ENCODE measurements around the gene NCOA1. TPM values are rescaled to one million over a fixed set of nuclear protein-coding genes. Genes with fewer than 3 reads are reported as not detected.
"Not testable (repeated sequence)": the region's sequence is repeated elsewhere in the genome, so short reads cannot be mapped to it uniquely, and the experiment has no call there.

NCOA1 gene
- total RNA-seq, 1 experiment from 2014 or later, result 14.4 TPM

DNA sequence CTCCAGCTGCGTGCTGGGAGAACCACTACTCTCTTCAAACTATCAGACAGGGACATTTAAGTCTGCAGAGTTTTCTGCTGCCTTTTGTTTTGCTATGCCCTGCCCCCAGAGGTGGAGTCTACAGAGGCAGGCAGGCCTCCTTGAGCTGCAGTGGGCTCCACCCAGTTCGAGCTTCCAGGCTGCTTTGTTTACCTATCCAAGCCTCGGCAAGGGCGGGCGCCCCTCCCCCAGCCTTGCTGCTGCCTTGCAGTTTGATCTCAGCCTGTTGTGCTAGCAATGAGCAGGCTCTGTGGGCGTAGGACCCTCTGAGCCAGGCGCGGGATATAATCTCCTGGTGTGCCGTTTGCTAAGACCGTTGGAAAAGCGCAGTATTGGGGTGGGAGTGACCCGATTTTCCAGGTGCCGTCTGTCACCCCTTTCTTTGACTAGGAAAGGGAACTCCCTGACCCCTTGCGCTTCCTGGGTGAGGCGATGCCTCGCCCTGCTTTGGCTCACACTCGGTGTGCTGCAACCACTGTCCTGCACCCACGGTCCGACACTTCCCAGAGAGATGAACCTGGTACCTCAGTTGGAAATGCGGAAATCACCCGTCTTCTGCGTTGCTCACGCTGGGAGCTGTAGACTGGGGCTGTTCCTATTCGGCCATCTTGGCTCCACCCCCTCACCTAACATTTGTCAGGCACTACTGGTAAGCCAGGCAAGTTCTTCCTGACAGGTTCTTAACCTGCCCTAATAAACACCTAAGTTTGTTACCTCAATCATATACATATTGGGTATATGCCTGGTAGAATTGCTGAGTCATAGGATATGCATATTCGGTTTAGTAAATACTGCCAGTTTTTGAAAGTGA, 315.0 kb downstream of the NCOA1 start:
- in situ Hi-C loops (cut with HindIII; ENCODE audit: low pct_unique_long_range_greater_than_20kb, low sequenced_read_pairs); DNase-seq (ENCODE audit: low read depth, low spot score): not testable (repeated sequence)

DNA sequence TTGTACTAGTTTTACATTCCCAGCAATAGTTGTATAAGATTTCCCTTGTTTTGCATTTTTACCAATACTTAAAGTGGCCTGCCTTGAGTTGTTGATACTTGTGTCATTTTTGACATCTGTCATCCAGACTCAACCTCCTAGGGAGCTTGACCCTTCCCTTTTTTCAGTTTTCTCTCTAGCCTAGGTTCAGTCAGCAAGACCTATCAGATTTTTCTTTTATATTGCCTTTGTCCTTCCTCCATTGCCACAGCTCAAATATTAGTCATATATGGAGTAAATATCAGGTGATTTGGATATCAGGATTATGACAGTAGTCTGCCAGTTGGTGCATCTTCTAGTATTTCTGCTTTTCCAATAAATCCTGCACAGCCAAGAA, 315.6 kb downstream of the NCOA1 start:
- DNase-seq (ENCODE audit: low read depth, low spot score), result no peak
- in situ Hi-C loops (cut with HindIII; ENCODE audit: low pct_unique_long_range_greater_than_20kb, low sequenced_read_pairs), result no loop called here

DNA sequence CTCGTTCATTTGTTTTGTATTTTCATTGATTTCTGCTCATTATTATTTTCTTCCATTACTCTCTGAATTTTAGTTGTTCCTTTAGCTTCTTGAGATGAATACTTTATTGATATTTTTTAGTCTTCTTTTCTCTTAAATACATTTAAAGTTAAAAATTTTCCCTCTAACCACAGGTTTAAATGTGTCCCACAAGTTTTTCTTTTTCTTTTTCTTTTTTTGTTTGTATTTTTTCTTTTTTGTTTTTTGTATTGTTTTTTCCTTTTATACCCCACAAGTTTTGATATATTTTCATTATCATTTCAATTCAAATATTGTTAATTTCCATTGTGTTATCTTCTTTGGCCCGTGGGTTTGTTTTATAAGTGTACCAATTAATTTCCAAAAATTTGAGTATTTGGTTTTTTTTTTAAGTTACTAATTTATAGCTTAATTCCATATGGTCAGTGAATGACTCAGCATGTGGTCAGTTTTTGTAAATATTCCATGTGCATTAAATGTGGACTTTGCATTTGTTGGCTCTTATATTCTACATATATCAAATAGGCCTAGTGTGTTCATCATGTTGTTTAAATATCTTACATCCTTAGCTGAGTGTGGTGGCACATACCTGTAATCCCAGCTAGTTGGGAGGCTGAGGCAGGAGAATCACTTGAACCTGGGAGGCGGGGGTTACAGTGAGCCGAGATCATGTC, 318.4 kb downstream of the NCOA1 start:
- in situ Hi-C loops (cut with HindIII; ENCODE audit: low pct_unique_long_range_greater_than_20kb, low sequenced_read_pairs), result no loop called here
- DNase-seq (ENCODE audit: low read depth, low spot score), result no peak

DNA sequence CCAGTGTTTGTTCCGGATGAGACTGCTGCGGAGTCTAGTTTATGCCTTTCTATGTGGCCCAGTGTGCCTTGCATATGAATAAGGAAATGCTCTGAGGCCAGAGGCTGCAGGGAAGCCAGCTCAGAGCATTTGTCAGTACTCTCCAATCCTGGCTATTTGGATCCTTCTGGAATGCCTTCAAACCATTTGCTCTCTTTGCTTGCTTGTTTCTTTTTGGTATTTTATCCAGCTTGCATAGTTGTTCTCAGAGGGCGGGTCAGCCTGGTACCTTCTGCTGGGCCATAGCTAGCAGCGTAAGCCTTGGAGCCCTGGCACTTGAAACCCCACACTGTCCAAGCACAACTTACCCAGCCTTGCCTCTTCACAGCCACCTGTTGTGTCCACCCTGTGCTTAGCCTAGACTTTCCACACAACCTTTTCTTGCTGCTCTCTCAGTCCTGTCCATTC, 322.7 kb downstream of the NCOA1 start:
- in situ Hi-C loops (cut with HindIII; ENCODE audit: low pct_unique_long_range_greater_than_20kb, low sequenced_read_pairs), result no loop called here
- DNase-seq (ENCODE audit: low read depth, low spot score), result no peak

DNA sequence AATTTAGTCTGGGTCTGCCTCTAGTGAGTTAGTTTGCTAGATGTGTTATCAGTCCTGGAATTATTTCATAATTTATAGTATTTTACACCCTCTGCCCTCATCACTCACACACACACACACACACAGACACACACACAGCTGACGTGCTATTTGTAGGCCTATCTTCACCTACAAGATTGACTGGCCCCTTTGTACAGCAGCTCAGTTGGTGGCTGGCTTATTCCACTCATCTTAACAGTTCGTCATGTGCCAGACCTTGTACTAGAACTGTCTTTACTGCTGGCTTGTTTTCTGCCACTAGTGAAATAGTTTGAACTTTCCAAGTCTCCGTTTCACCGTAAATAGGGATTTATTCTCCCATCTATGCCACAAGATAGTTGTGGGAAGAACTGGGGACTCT, 323.5 kb downstream of the NCOA1 start:
- in situ Hi-C loops (cut with HindIII; ENCODE audit: low pct_unique_long_range_greater_than_20kb, low sequenced_read_pairs), result no loop called here
- no peak for DNase-seq (ENCODE audit: low read depth, low spot score)

DNA sequence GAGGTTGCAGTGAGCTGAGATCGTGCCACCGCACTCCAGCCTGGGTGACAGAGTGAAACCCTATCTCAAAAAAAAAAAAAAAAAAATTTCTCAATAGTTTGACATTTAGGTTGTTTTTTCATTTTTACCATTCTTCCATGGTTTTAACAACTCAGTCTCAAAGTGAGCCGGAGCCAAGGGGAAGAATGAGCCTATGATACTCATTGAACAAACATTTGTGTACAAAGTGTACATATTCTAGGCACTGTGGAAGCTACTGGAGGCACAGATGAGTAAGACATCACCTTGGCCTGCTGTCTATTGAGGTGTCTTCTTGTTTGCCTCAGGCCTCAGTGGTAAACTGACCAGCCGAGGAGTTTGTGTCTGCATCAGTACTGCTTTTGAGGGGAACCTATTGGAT, 324.1 kb downstream of the NCOA1 start:
- in situ Hi-C loops (cut with HindIII; ENCODE audit: low pct_unique_long_range_greater_than_20kb, low sequenced_read_pairs), result no loop called here
- no peak for DNase-seq (ENCODE audit: low read depth, low spot score)

DNA sequence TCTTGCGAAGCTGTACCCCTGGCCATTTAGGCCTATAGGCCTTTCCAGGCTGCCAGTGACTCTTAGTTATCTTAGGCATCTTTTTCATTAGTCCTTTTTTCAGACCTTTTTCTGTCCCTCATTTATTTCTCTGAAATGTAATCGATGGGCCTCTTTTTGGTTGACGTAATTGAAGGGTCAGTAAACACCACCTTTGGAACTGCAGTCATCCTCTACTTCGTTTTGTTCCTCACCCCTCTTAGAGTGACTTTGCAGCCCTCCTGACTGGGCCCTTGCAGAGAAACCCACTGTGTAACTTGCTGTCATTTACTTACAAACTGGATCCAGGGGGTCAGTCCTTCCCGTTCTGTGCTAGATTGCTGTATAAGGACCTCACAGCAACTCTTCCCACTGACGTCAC, 325.4 kb downstream of the NCOA1 start:
- in situ Hi-C loops (cut with HindIII; ENCODE audit: low pct_unique_long_range_greater_than_20kb, low sequenced_read_pairs), result no loop called here
- no peak for DNase-seq (ENCODE audit: low read depth, low spot score)

DNA sequence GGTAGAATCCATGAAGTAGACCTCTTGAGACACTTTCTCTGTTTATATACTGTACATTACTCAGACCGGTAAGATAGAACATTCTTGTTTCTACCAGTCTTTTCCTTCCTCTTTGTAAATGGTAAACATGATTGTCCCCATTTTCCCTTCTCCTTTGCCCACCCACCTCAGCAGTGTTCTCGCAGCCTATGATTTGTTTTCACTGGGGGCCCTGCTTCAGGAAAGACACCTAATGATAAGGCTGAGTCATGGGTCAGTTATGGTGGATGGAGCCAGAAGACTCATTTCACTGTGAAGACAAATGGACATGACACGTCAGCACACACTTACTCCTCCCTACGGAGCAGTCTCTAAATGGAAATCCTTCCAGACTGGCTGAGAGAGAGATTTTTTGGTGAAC, 325.8 kb downstream of the NCOA1 start:
- in situ Hi-C loops (cut with HindIII; ENCODE audit: low pct_unique_long_range_greater_than_20kb, low sequenced_read_pairs), result no loop called here
- DNase-seq (ENCODE audit: low read depth, low spot score), result no peak

DNA sequence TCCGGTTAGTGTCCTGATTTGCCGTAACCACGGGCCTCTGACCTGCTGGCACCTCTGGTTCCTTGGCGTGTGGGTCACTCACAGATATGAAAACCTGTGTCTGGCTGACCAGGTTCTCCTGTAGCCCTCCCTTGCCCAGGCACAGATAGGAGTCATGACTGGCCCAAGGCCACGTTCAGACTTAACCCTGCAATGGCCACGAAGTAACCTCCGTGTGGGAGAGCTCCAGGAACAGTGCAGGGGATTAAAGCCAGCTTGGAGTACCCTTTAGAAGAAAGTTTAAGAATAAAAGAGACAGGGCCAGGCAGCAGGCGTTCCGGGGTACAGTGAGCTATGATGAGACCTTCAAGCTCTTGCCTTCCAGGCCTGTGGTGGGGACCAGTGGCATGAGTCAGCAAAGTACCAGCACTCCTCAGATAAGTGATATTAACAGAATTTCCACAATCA, 327.7 kb downstream of the NCOA1 start:
- DNase-seq (ENCODE audit: low read depth, low spot score), result no peak
- in situ Hi-C loops (cut with HindIII; ENCODE audit: low pct_unique_long_range_greater_than_20kb, low sequenced_read_pairs), result no loop called here

DNA sequence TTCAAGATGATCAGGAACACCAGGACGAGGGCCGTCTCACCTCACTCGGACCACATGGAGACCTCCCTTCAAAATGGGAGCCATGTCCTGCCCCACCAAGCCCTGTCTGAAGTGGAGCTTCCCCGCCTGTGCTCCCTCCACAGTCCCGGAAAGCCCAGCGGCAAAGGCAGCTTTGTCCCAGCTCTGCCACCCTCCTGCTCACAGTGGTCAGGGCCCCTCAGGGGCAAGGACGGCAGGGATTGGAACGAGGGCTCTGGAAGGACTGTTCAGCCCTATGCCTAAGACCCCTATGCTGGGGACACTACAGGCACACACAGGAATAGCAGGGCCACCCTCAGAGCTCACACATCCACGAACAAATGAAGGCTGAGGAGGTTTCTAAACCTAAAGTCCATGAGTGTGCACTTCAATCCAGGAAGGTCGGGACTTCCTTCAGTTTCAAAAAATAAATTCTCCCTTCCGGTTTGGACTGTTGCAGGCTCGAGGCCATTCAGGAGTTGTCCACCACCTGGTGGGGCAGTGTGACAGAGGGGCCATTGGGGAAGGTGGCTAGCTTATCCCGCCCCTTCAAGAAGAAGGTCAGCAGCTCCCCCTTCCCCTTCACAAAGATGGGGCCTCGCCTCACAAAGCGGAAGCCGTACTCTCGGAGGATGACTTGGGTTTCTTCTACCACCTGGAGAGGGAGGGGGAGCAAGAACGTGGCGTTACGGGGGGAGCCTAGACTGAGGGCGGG, 328.6 kb downstream of the NCOA1 start:
- in situ Hi-C loops (cut with HindIII; ENCODE audit: low pct_unique_long_range_greater_than_20kb, low sequenced_read_pairs), result no loop called here

DNA sequence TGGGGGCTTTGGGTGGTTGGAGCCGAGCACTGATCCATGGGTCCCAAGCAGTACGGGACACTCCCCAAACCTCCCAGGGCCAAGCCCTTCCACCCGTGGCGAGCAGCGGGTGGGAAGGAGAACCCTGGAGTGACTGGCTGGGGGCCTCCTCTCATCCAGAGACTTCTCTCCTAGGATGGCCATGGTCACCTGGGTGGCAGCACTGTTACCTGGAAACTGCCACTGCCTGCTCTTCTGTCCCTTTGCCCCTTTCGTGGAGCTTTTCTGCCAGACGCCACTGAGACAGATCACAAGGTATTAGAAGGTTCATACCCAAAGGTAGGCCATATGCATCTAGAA, 329.1 kb downstream of the NCOA1 start:
- DNase-seq (ENCODE audit: low read depth, low spot score), result no peak

More for the DNA sequence above, 328.6 kb downstream of the NCOA1 start:
- no peak for DNase-seq (ENCODE audit: low read depth, low spot score)

More for the DNA sequence above, 329.1 kb downstream of the NCOA1 start:
- in situ Hi-C loops (cut with HindIII; ENCODE audit: low pct_unique_long_range_greater_than_20kb, low sequenced_read_pairs), result no loop called here

Small RNA genes within 50 kb of the gene (small RNA-seq; reads per million reads assigned to genes)
- gene RNA5SP88 (0 to 0.24 reads per million in 2 experiments), gene RNU6-936P (0 reads per million in 2 experiments)

Other genes with a start within 250 kb of the NCOA1 start
- 29.7 and 39.5 TPM in 2 replicates for gene ITSN2, start 130.7 kb upstream of the NCOA1 start, total RNA-seq (2014; rRNA removed; shearing (Covaris generic))

Data from SK-MEL-5 (cell line).